Fibroblast of lung (primary cell): ENCODE measurements around the gene SRRM5.

ENCODE experiments used
- EZH2 ChIP-seq: IDR thresholded peaks from 2 replicates; pipeline ENCODE4 v1.5.1; 2012; ENCODE audit warnings: low read length, control low read depth, mild to moderate bottlenecking; ENCODE audit errors: missing control alignments
- TF ChIP-seq, protein P1 (sequence below), 2 donors: IDR thresholded peaks in 1 of 2; conservative IDR thresholded peaks in 1 of 2; 1 replicate in 1 of 2; 2 replicates in 1 of 2; pipeline ENCODE4 v1.5.1; 2011 to 2012; ENCODE audit warnings: low read length in 2 of 2, control low read depth in 1 of 2, inconsistent platforms in 1 of 2, low read depth in 1 of 2, mild to moderate bottlenecking in 1 of 2

GRCh38 chr19:43641333-43641732 is 29.4 kb downstream of the SRRM5 start:
- TF ChIP-seq, protein P1, sequence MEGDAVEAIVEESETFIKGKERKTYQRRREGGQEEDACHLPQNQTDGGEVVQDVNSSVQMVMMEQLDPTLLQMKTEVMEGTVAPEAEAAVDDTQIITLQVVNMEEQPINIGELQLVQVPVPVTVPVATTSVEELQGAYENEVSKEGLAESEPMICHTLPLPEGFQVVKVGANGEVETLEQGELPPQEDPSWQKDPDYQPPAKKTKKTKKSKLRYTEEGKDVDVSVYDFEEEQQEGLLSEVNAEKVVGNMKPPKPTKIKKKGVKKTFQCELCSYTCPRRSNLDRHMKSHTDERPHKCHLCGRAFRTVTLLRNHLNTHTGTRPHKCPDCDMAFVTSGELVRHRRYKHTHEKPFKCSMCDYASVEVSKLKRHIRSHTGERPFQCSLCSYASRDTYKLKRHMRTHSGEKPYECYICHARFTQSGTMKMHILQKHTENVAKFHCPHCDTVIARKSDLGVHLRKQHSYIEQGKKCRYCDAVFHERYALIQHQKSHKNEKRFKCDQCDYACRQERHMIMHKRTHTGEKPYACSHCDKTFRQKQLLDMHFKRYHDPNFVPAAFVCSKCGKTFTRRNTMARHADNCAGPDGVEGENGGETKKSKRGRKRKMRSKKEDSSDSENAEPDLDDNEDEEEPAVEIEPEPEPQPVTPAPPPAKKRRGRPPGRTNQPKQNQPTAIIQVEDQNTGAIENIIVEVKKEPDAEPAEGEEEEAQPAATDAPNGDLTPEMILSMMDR (conservative IDR thresholded peaks at IDR 0.05 in 1 of 2, IDR thresholded peaks at IDR 0.05 in 1 of 2; ENCODE audit: low read depth in 1 of 2, low read length in 2 of 2) = no peak
- TF ChIP-seq EZH2 = no peak
